HFF-Myc (cell line): ENCODE results near the gene UROC1.

Source experiments
- DNase-seq: peaks from one replicate; pipeline ENCODE4 v3.0.0-alpha.2; 2011; ENCODE audit warnings: low read depth; ENCODE audit errors: extremely low read depth
- H3K4me3 ChIP-seq: replicated peaks from 2 replicates; pipeline ENCODE4 v1.5.1; 2011; ENCODE audit warnings: low read depth, mild to moderate bottlenecking, control low read depth, low read length
- TF ChIP-seq, protein P1 (sequence below): IDR thresholded peaks from 2 replicates; pipeline ENCODE4 v1.5.1; 2012; ENCODE audit warnings: mild to moderate bottlenecking, low read depth, low read length, control low read depth; ENCODE audit errors: missing control alignments

Gene UROC1

GRCh38 chr3:126465928-126466544 lies 51.5 kb downstream of the UROC1 start:
- no peak overlapping the region for H3K4me3 ChIP-seq
- no peak for DNase-seq
- TF ChIP-seq, protein P1, sequence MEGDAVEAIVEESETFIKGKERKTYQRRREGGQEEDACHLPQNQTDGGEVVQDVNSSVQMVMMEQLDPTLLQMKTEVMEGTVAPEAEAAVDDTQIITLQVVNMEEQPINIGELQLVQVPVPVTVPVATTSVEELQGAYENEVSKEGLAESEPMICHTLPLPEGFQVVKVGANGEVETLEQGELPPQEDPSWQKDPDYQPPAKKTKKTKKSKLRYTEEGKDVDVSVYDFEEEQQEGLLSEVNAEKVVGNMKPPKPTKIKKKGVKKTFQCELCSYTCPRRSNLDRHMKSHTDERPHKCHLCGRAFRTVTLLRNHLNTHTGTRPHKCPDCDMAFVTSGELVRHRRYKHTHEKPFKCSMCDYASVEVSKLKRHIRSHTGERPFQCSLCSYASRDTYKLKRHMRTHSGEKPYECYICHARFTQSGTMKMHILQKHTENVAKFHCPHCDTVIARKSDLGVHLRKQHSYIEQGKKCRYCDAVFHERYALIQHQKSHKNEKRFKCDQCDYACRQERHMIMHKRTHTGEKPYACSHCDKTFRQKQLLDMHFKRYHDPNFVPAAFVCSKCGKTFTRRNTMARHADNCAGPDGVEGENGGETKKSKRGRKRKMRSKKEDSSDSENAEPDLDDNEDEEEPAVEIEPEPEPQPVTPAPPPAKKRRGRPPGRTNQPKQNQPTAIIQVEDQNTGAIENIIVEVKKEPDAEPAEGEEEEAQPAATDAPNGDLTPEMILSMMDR: no peak

DNA sequence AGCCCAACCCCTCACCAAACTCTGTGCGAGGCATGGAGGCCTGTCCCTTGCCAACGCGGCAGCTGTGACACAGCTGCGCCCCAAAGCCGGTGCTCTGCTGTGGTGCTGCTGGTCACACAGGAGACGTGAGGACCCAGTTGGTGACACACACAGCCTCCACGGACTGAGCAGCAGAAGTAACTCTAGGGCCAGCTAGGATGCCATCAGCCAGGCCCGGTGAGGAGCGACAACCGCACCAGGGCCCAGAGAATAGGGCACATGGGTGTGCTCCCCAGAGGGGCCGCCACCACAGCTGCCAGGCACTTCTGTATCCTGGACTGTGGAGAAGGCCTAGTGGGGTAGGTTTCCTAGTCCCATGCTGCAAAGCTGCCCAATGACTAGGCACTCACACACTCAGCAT lies 52.6 kb downstream of the UROC1 start:
- TF ChIP-seq, protein P1: no peak
- no peak overlapping the region for H3K4me3 ChIP-seq
- no peak for DNase-seq

DNA sequence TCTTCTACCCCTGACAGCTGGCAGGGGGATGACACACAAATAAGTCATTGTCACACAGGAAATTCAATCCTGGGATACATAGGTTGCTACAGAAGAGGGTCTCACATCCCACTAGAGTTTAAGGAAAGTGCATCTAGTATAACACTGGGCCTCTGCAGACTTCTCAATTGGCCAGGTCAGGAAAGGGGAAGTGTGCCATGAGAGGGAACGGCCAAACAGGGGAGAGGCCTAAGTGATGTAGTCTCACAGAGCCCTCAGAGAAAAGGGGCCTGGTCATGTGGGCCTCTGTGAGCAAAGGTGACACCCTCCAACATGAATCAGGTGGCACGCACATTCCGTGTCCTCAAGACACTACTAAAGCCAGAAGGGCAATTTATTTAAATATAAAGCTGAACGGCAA lies 53.1 kb downstream of the UROC1 start:
- H3K4me3 ChIP-seq: no peak overlapping the region
- DNase-seq: no peak
- TF ChIP-seq, protein P1: no peak

DNA sequence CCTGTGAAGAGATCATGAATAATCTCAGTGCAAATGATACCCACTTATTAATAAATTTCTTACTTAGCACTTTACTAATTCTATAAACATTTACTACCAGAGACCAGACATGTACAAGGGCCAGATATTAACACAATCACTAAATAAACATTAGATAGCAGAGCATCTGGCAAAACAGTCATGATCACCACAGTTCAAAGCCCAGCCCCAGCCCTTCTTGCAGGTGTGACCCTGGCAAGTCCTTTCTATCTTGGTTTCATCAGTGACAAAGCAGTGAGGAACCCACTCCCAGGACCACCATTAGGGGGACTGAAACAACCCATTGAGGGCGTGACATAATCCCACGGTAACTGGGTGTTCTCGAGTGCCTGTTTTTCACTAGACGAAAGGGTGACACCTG lies 53.5 kb downstream of the UROC1 start:
- DNase-seq: no peak
- TF ChIP-seq, protein P1: no peak
- no peak overlapping the region for H3K4me3 ChIP-seq

DNA sequence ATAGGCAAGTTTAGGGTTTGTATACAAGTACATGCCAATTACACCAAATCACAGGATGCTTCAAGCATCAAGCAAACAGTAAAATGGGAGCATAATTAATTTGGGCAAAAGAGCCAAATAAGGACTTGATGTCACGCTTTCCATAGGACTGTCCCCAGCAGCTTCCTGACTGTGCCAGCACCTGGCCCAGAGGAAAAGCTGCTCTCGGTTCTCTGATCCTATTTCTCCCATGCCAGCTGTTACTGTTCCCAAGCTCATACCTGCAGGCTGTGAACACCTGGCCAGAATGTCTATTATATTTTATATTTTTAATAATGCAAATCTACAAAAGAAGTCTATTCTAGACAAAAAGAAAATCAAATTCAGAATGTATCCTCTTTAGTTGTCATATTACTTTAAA lies 54.1 kb downstream of the UROC1 start:
- TF ChIP-seq, protein P1: no peak
- no peak overlapping the region for H3K4me3 ChIP-seq
- no peak for DNase-seq

DNA sequence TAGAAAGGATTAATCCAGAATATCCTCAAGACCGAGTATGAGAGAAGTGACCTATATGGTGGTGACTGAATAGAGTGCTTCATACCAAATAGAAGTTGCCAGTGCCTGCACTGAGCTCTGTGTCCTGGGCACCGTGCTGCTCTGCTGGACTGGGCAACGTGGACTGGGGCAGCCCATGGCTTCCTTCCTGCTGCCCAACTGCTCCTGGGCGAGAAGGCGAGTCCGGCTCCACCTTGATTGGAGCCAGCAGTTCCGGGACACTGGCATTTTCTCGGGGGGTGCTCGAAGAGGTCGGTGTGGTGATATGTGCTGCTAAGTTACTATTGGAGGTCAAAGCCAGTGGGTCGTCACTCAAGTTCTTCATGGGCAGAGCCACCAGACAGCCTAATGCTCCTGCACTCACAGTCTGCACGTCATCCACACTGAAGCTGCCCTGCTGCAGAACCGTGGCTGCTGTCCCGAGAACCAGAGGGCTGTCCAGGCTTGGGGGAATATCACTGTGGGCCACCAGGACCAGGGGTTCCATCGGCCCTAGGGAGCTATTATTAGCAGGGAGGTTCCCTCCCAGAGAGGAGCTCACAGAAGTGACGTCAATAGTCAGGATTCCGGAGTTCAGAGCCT lies 56.0 kb downstream of the UROC1 start:
- DNase-seq: no peak
- H3K4me3 ChIP-seq: no peak overlapping the region
- TF ChIP-seq, protein P1: no peak

GRCh38 chr3:126460381-126460780 lies 57.2 kb downstream of the UROC1 start:
- no peak for DNase-seq
- TF ChIP-seq, protein P1: no peak

More at GRCh38 chr3:126460381-126460780, 57.2 kb downstream of the UROC1 start:
- no peak overlapping the region for H3K4me3 ChIP-seq
